Measurements from ENCODE around the gene SIRPB2. TPM values are rescaled to one million over a fixed set of nuclear protein-coding genes. Genes with fewer than 3 reads are reported as not detected.
A peak's percentile ranks its signal among the peaks of the same experiment; 100 is the strongest.

Gene SIRPB2
- polyA plus RNA-seq, 1 donor (not counting 4 experiments of a cell fraction or from before 2014, with no cell fraction given): 1.6 TPM

GRCh38 chr20:1478566-1478965 lies 12.7 kb downstream of the SIRPB2 start:
- FAIRE-seq: peak; percentile 97

GRCh38 chr20:1477896-1478490 lies 13.2 kb downstream of the SIRPB2 start:
- H3K4me1 ChIP-seq (ENCODE audit: control insufficient read depth, extremely low read depth, insufficient read depth, low read length): peaks cover 35% of the 10 kb centered on the region

More at GRCh38 chr20:1478566-1478965, 12.7 kb downstream of the SIRPB2 start:
- peaks cover 2% of the 10 kb centered on the region for H3K79me2 ChIP-seq (ENCODE audit: control insufficient read depth, insufficient read depth, low read length)
- H3K27me3 ChIP-seq (ENCODE audit: control insufficient read depth, extremely low read depth, insufficient read depth, low read length): no peaks in the 10 kb centered on the region
- H3K4me2 ChIP-seq (ENCODE audit: control insufficient read depth, extremely low read depth, insufficient read depth, low read depth, low read length): peak overlapping the region; percentile 88
- dilution Hi-C loops (cut with MboI; ENCODE audit: extremely low pct_ligation_motif_present, low sequenced_read_pairs): no loop called here
- H3K36me3 ChIP-seq (ENCODE audit: control insufficient read depth in 2 of 2, extremely low read depth in 1 of 2, insufficient read depth in 2 of 2, low read length in 2 of 2): no peaks in the 10 kb centered on the region
- peak overlapping the region; percentile 45 to 56 (median 53) for H3K4me3 ChIP-seq (ENCODE audit: control insufficient read depth in 2 of 3, extremely low read depth in 1 of 3, insufficient read depth in 2 of 3, low read depth in 1 of 3, low read length in 3 of 3)
- H3K9ac ChIP-seq (ENCODE audit: control insufficient read depth, extremely low read depth, insufficient read depth, low read length): peak overlapping the region; percentile 75
- no peaks in the 10 kb centered on the region for H3K9me1 ChIP-seq (ENCODE audit: control insufficient read depth, extremely low read depth, insufficient read depth, low read length)
- no peak for DNase-seq (ENCODE audit: low read depth, low spot score)
- no peaks in the 10 kb centered on the region for H4K20me1 ChIP-seq (ENCODE audit: control insufficient read depth, extremely low read depth, insufficient read depth, low read length)
- no peak overlapping the region for H2AFZ ChIP-seq (ENCODE audit: control insufficient read depth, low read length)
- peak overlapping the region; percentile 96 for H3K27ac ChIP-seq (ENCODE audit: control insufficient read depth, insufficient read depth, low read length)
- peaks cover 36% of the 10 kb centered on the region for H3K4me1 ChIP-seq (ENCODE audit: control insufficient read depth, extremely low read depth, insufficient read depth, low read length)
- no peaks in the 10 kb centered on the region for H3K9me3 ChIP-seq (ENCODE audit: control insufficient read depth, low read depth, low read length)
- TF ChIP-seq EZH2 (IDR thresholded peaks at IDR 0.05; ENCODE audit: low read length): no peak
- TF ChIP-seq, protein P1, sequence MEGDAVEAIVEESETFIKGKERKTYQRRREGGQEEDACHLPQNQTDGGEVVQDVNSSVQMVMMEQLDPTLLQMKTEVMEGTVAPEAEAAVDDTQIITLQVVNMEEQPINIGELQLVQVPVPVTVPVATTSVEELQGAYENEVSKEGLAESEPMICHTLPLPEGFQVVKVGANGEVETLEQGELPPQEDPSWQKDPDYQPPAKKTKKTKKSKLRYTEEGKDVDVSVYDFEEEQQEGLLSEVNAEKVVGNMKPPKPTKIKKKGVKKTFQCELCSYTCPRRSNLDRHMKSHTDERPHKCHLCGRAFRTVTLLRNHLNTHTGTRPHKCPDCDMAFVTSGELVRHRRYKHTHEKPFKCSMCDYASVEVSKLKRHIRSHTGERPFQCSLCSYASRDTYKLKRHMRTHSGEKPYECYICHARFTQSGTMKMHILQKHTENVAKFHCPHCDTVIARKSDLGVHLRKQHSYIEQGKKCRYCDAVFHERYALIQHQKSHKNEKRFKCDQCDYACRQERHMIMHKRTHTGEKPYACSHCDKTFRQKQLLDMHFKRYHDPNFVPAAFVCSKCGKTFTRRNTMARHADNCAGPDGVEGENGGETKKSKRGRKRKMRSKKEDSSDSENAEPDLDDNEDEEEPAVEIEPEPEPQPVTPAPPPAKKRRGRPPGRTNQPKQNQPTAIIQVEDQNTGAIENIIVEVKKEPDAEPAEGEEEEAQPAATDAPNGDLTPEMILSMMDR (optimal IDR thresholded peaks at IDR 0.05 in 1 of 3, IDR thresholded peaks at IDR 0.05 in 1 of 3, conservative IDR thresholded peaks at IDR 0.05 in 1 of 3; ENCODE audit: extremely low read depth in 1 of 3, insufficient read depth in 2 of 3, low read length in 3 of 3): no peak

More at GRCh38 chr20:1477896-1478490, 13.2 kb downstream of the SIRPB2 start:
- H3K9ac ChIP-seq (ENCODE audit: control insufficient read depth, extremely low read depth, insufficient read depth, low read length): peak overlapping the region; percentile 75
- H3K36me3 ChIP-seq (ENCODE audit: control insufficient read depth in 2 of 2, extremely low read depth in 1 of 2, insufficient read depth in 2 of 2, low read length in 2 of 2): no peaks in the 10 kb centered on the region
- H3K9me1 ChIP-seq (ENCODE audit: control insufficient read depth, extremely low read depth, insufficient read depth, low read length): no peaks in the 10 kb centered on the region
- dilution Hi-C loops (cut with MboI; ENCODE audit: extremely low pct_ligation_motif_present, low sequenced_read_pairs): no loop called here
- peak overlapping the region; percentile 96 for H3K27ac ChIP-seq (ENCODE audit: control insufficient read depth, insufficient read depth, low read length)
- H3K4me3 ChIP-seq (ENCODE audit: control insufficient read depth in 2 of 3, extremely low read depth in 1 of 3, insufficient read depth in 2 of 3, low read depth in 1 of 3, low read length in 3 of 3): peak overlapping the region; percentile 45 to 56 (median 53)
- peaks cover 2% of the 10 kb centered on the region for H3K79me2 ChIP-seq (ENCODE audit: control insufficient read depth, insufficient read depth, low read length)
- H4K20me1 ChIP-seq (ENCODE audit: control insufficient read depth, extremely low read depth, insufficient read depth, low read length): no peaks in the 10 kb centered on the region
- TF ChIP-seq, protein P1 (optimal IDR thresholded peaks at IDR 0.05 in 1 of 3, IDR thresholded peaks at IDR 0.05 in 1 of 3, conservative IDR thresholded peaks at IDR 0.05 in 1 of 3; ENCODE audit: extremely low read depth in 1 of 3, insufficient read depth in 2 of 3, low read length in 3 of 3): no peak
- TF ChIP-seq EZH2 (IDR thresholded peaks at IDR 0.05; ENCODE audit: low read length): no peak
- FAIRE-seq: no peak
- H3K9me3 ChIP-seq (ENCODE audit: control insufficient read depth, low read depth, low read length): no peaks in the 10 kb centered on the region
- peak; percentile 88 for DNase-seq (ENCODE audit: low read depth, low spot score)
- no peak overlapping the region for H2AFZ ChIP-seq (ENCODE audit: control insufficient read depth, low read length)
- H3K4me2 ChIP-seq (ENCODE audit: control insufficient read depth, extremely low read depth, insufficient read depth, low read depth, low read length): peak overlapping the region; percentile 88
- H3K27me3 ChIP-seq (ENCODE audit: control insufficient read depth, extremely low read depth, insufficient read depth, low read length): no peaks in the 10 kb centered on the region

Data from keratinocyte (primary cell).